Vagina (tissue), 2 donors: ENCODE measurements around the gene ABR.

Experiments used
- CTCF ChIP-seq, 3 experiments: fragments of 450-650 bp in 2 of 3; fragments of 200-600 bp in 1 of 3; sonication (generic) in 1 of 3; IDR thresholded peaks; one replicate each; pipeline ENCODE4 v1.5.1; 2017 to 2019; ENCODE audit warnings: antibody characterized with exemption in 3 of 3, mild to moderate bottlenecking in 2 of 3, moderate library complexity in 2 of 3
- POLR2A ChIP-seq, 2 donors: fragments of 450-650 bp; IDR thresholded peaks; one replicate each; pipeline ENCODE4 v1.6.1; 2017; ENCODE audit warnings: antibody characterized with exemption in 2 of 2, mild to moderate bottlenecking in 2 of 2, moderate library complexity in 2 of 2
- POLR2AphosphoS5 ChIP-seq, 2 donors: sonication (generic); formaldehyde crosslinking; IDR thresholded peaks; one replicate each; pipeline ENCODE4 v1.9.0; 2017; ENCODE audit warnings: antibody characterized with exemption in 2 of 2, mild to moderate bottlenecking in 2 of 2, low read depth in 1 of 2; ENCODE audit not compliant: insufficient read depth in 1 of 2

DNA sequence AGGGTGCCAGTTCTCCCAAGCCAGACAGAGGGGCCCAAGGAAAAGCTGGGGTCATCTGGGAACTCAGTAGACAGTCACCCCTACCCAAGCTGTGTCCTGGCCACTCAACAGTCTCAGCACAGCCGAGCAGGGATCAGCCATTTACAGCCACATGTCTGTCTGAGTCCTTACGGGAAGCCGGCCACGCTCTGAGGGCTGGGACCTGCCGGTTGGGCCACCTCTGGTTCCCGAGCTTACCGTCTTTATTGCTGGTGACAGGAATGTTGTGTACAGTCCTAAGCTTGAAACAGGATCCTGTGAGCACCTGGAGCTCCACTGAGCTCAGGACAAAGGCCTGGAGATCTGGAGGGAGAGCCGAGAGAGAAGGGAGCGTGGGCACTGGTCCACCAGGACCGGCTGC is 123.0 kb downstream of the ABR start:
- TF ChIP-seq CTCF (IDR thresholded peaks at IDR 0.05), result no peak
- TF ChIP-seq POLR2AphosphoS5 (IDR thresholded peaks at IDR 0.05; ENCODE audit: insufficient read depth in 1 of 2, low read depth in 1 of 2), result no peak
- no peak for TF ChIP-seq POLR2A (IDR thresholded peaks at IDR 0.05)
